Bronchial epithelial cell (primary cell): ENCODE measurements around the gene RGL2. TPM values are rescaled to one million over a fixed set of nuclear protein-coding genes. Genes with fewer than 3 reads are reported as not detected.
A peak's percentile ranks its signal among the peaks of the same experiment; 100 is the strongest.

ENCODE experiments used
- DNase-seq: peaks from one replicate; pipeline ENCODE4 v3.0.0-alpha.2; 2010; ENCODE audit warnings: low read depth
- FAIRE-seq: peaks from 2 replicates; lab custom pipeline; 2011; peaks lifted over from hg19 to GRCh38; lab: Jason Lieb, UNC
- H3K27me3 ChIP-seq: 2 replicates; pipeline ENCODE4 v1.5.1; 2011; ENCODE audit warnings: low read length; ENCODE audit not compliant: control insufficient read depth, insufficient read depth
- H3K36me3 ChIP-seq: 2 replicates; pipeline ENCODE4 v1.5.1; 2011; ENCODE audit warnings: low read length; ENCODE audit not compliant: control insufficient read depth, insufficient read depth
- H3K4me3 ChIP-seq: 2 replicates; pipeline ENCODE4 v1.5.1; 2011; ENCODE audit warnings: mild to moderate bottlenecking, low read depth, low read length, control low read depth
- CTCF ChIP-seq: IDR thresholded peaks from 2 replicates; pipeline ENCODE4 v1.5.1; 2011; ENCODE audit warnings: mild to moderate bottlenecking, moderate library complexity, low read length, control low read depth, inconsistent platforms; ENCODE audit not compliant: insufficient read depth, severe bottlenecking
- total RNA-seq: library from RNA; depleted of rRNA; stranded (reverse); fragments of >200 nt; gene quantifications from 2 replicates; pipeline ENCODE4 v1.2.1, GENCODE V29; 2014

RGL2 gene
- total RNA-seq, 1 donor from 2014 or later, result 22.6 TPM

- no peak for TF ChIP-seq CTCF
- no peak for FAIRE-seq
- Histone ChIP-seq H3K27me3 (no peaks in the 10 kb centered on the region), H3K4me3 (peak overlapping the region; percentile 90), H3K36me3 (peaks cover 23% of the 10 kb centered on the region)
- DNase-seq, result peak; percentile 93
Measured at GRCh38 chr6:33297956-33298772, 578 bp downstream of the RGL2 start.

- Histone ChIP-seq H3K4me3 (peak overlapping the region; percentile 90), H3K36me3 (peaks cover 24% of the 10 kb centered on the region), H3K27me3 (no peaks in the 10 kb centered on the region)
- no peak for FAIRE-seq
- TF ChIP-seq CTCF, result no peak
- DNase-seq, result peak; percentile 65
Measured at GRCh38 chr6:33297406-33297955, 1.3 kb downstream of the RGL2 start.

- TF ChIP-seq CTCF, result no peak
- Histone ChIP-seq H3K36me3 (peaks cover 24% of the 10 kb centered on the region), H3K27me3 (no peaks in the 10 kb centered on the region), H3K4me3 (peak overlapping the region; percentile 90)
- DNase-seq (no peak), FAIRE-seq (no peak)
Measured at GRCh38 chr6:33296797-33297405, 1.8 kb downstream of the RGL2 start.

GRCh38 chr6:33295621-33296369, 2.9 kb downstream of the RGL2 start:
- Histone ChIP-seq H3K4me3 (no peak overlapping the region), H3K27me3 (no peaks in the 10 kb centered on the region), H3K36me3 (peaks cover 27% of the 10 kb centered on the region)
- DNase-seq (no peak), FAIRE-seq (no peak)
- TF ChIP-seq CTCF, result no peak

GRCh38 chr6:33294086-33294823, 4.5 kb downstream of the RGL2 start:
- TF ChIP-seq CTCF, result no peak
- DNase-seq (no peak), FAIRE-seq (no peak)
- Histone ChIP-seq H3K27me3 (no peaks in the 10 kb centered on the region), H3K36me3 (peaks cover 27% of the 10 kb centered on the region), H3K4me3 (no peak overlapping the region)
